MM.1S (cell line): Measurements from ENCODE around the gene TLR5.
A peak's percentile ranks its signal among the peaks of the same experiment; 100 is the strongest.

Experiments
- DNase-seq: peaks from one replicate; pipeline ENCODE4 v3.0.0-alpha.2; 2015
- H2AFZ ChIP-seq: fragments of 300-600 bp; sonication (generic); 2 replicates; pipeline ENCODE4 v1.6.0; 2016; ENCODE audit warnings: antibody characterized with exemption, low read length
- H3F3A ChIP-seq: fragments of 300-600 bp; sonication (generic); 2 replicates; pipeline ENCODE4 v1.6.1; 2016; ENCODE audit warnings: mild to moderate bottlenecking, antibody characterized with exemption, low read length, moderate library complexity, mixed read lengths; ENCODE audit not compliant: insufficient read depth
- H3K27ac ChIP-seq: fragments of 300-600 bp; sonication (generic); 2 replicates; pipeline ENCODE4 v1.5.1; 2016; ENCODE audit warnings: mild to moderate bottlenecking, low read length
- H3K27me3 ChIP-seq: fragments of 300-600 bp; sonication (generic); replicated peaks from 2 replicates; pipeline ENCODE4 v1.6.0; 2016; ENCODE audit warnings: low read length; ENCODE audit not compliant: insufficient read depth
- H3K36me3 ChIP-seq: fragments of 300-600 bp; sonication (generic); replicated peaks from 2 replicates; pipeline ENCODE4 v1.6.1; 2016; ENCODE audit warnings: mild to moderate bottlenecking, low read length, mixed read lengths; ENCODE audit not compliant: insufficient read depth
- H3K4me1 ChIP-seq: fragments of 300-600 bp; sonication (generic); 2 replicates; pipeline ENCODE4 v1.6.1; 2016; ENCODE audit warnings: low read length, mixed read lengths
- H3K4me2 ChIP-seq: fragments of 300-600 bp; sonication (generic); 2 replicates; pipeline ENCODE4 v1.6.0; 2016; ENCODE audit warnings: low read depth, low read length
- H3K4me3 ChIP-seq: fragments of 300-600 bp; sonication (generic); 2 replicates; pipeline ENCODE4 v1.5.1; 2016; ENCODE audit warnings: low read length, mixed read lengths
- H3K79me2 ChIP-seq: fragments of 300-600 bp; sonication (generic); 2 replicates; pipeline ENCODE4 v1.6.1; 2016; ENCODE audit warnings: mixed run types, low read length, mixed read lengths
- H3K9ac ChIP-seq: fragments of 300-600 bp; sonication (generic); 2 replicates; pipeline ENCODE4 v1.6.1; 2016; ENCODE audit warnings: low read length, mixed read lengths
- H3K9me2 ChIP-seq: fragments of 300-600 bp; sonication (generic); replicated peaks from 2 replicates; pipeline ENCODE4 v1.6.1; 2016; ENCODE audit warnings: mild to moderate bottlenecking, low read length, mixed read lengths; ENCODE audit not compliant: insufficient read depth
- H3K9me3 ChIP-seq: fragments of 300-600 bp; sonication (generic); replicated peaks from 2 replicates; pipeline ENCODE4 v1.6.1; 2016; ENCODE audit warnings: mild to moderate bottlenecking, low read length, mixed read lengths; ENCODE audit not compliant: insufficient read depth
- H4K20me1 ChIP-seq: fragments of 300-600 bp; sonication (generic); 2 replicates; pipeline ENCODE4 v1.6.1; 2016; ENCODE audit warnings: mild to moderate bottlenecking, low read length, moderate library complexity, mixed read lengths; ENCODE audit not compliant: insufficient read depth
- EZH2 ChIP-seq: fragments of 300-600 bp; sonication (generic); optimal IDR thresholded peaks from 2 replicates; pipeline ENCODE3; 2017; ENCODE audit warnings: low read depth, mild to moderate bottlenecking, antibody characterized with exemption, low read length, mixed read lengths
- EZH2phosphoT487 ChIP-seq: fragments of 300-600 bp; sonication (generic); IDR thresholded peaks from 2 replicates; pipeline ENCODE4 v1.6.1; 2018; ENCODE audit warnings: antibody characterized with exemption, low read length
- TF ChIP-seq, protein P1 (sequence below): fragments of 300-600 bp; sonication (generic); IDR thresholded peaks from 2 replicates; pipeline ENCODE4 v1.5.1; 2016; ENCODE audit warnings: antibody characterized with exemption, low read length, mixed read lengths

Gene TLR5

GRCh38 chr1:223123011-223123610 is 19.9 kb downstream of the TLR5 start:
- H3K27ac ChIP-seq: no peak overlapping the region
- H3K4me3 ChIP-seq: peak overlapping the region; percentile 62
- H3K79me2 ChIP-seq: no peaks in the 10 kb centered on the region
- peak overlapping the region; percentile 89 for H3K4me2 ChIP-seq
- peak overlapping the region; percentile 19; the same call in 1 of the 2 replicates for H3K9ac ChIP-seq
- no peaks in the 10 kb centered on the region for H3K36me3 ChIP-seq
- no peaks in the 10 kb centered on the region for H3K4me1 ChIP-seq
- no peaks in the 10 kb centered on the region for H3K9me3 ChIP-seq
- peak overlapping the region; percentile 96 for H2AFZ ChIP-seq
- TF ChIP-seq EZH2phosphoT487 (no peak), EZH2 (no peak)
- TF ChIP-seq, protein P1, sequence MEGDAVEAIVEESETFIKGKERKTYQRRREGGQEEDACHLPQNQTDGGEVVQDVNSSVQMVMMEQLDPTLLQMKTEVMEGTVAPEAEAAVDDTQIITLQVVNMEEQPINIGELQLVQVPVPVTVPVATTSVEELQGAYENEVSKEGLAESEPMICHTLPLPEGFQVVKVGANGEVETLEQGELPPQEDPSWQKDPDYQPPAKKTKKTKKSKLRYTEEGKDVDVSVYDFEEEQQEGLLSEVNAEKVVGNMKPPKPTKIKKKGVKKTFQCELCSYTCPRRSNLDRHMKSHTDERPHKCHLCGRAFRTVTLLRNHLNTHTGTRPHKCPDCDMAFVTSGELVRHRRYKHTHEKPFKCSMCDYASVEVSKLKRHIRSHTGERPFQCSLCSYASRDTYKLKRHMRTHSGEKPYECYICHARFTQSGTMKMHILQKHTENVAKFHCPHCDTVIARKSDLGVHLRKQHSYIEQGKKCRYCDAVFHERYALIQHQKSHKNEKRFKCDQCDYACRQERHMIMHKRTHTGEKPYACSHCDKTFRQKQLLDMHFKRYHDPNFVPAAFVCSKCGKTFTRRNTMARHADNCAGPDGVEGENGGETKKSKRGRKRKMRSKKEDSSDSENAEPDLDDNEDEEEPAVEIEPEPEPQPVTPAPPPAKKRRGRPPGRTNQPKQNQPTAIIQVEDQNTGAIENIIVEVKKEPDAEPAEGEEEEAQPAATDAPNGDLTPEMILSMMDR: no peak
- H3F3A ChIP-seq: no peaks in the 10 kb centered on the region
- H3K27me3 ChIP-seq: no peaks in the 10 kb centered on the region
- no peak for DNase-seq
- no peaks in the 10 kb centered on the region for H3K9me2 ChIP-seq
- H4K20me1 ChIP-seq: no peaks in the 10 kb centered on the region

DNA sequence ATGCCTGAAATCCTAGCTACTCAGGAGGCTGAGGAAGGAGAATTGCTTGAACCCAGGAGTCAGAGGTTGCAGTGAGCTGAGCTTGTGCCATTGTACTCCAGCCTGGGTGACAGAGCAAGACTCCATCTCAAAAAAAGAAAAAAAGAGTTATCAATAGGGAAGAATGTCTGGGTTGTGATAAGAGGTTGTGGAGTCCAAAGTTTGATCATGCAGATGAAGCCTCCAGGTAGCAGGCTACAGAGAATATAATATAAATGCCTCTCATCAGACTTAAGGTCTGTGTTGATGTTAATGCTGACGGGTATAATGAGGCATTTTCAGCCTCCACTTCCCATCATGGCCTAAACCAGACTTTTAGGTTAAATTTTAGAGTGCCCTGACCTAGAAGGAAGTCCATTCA is 24.6 kb downstream of the TLR5 start:
- no peaks in the 10 kb centered on the region for H3F3A ChIP-seq
- TF ChIP-seq, protein P1: no peak
- TF ChIP-seq EZH2phosphoT487: no peak
- TF ChIP-seq EZH2: no peak

GRCh38 chr1:223116950-223117349 is 26.1 kb downstream of the TLR5 start:
- H3K4me1 ChIP-seq: no peaks in the 10 kb centered on the region
- TF ChIP-seq, protein P1: no peak
- TF ChIP-seq EZH2phosphoT487 (no peak), EZH2 (no peak)
- no peaks in the 10 kb centered on the region for H3K79me2 ChIP-seq
- H3K27ac ChIP-seq: no peak overlapping the region
- H3K4me3 ChIP-seq: no peak overlapping the region
- no peak overlapping the region for H2AFZ ChIP-seq
- H3K27me3 ChIP-seq: no peaks in the 10 kb centered on the region
- DNase-seq: no peak
- no peaks in the 10 kb centered on the region for H3K9me3 ChIP-seq
- no peak overlapping the region for H3K9ac ChIP-seq
- no peak overlapping the region for H3K4me2 ChIP-seq
- H3K9me2 ChIP-seq: no peaks in the 10 kb centered on the region
- H3F3A ChIP-seq: no peaks in the 10 kb centered on the region
- no peaks in the 10 kb centered on the region for H4K20me1 ChIP-seq
- no peaks in the 10 kb centered on the region for H3K36me3 ChIP-seq

More for the DNA sequence above, 24.6 kb downstream of the TLR5 start:
- H3K9me3 ChIP-seq: no peaks in the 10 kb centered on the region
- H3K4me2 ChIP-seq: no peak overlapping the region
- H3K4me3 ChIP-seq: no peak overlapping the region
- H3K4me1 ChIP-seq: no peaks in the 10 kb centered on the region
- H3K27ac ChIP-seq: no peak overlapping the region
- H3K79me2 ChIP-seq: no peaks in the 10 kb centered on the region
- no peaks in the 10 kb centered on the region for H4K20me1 ChIP-seq
- H3K36me3 ChIP-seq: no peaks in the 10 kb centered on the region
- H3K9ac ChIP-seq: no peak overlapping the region
- no peak overlapping the region for H2AFZ ChIP-seq
- no peaks in the 10 kb centered on the region for H3K9me2 ChIP-seq
- no peak for DNase-seq
- H3K27me3 ChIP-seq: no peaks in the 10 kb centered on the region
